IPS-11a (cell line): ENCODE data around the gene STX12.
A peak's percentile ranks its signal among the peaks of the same experiment; 100 is the strongest.
"Not testable (repeated sequence)": the region's sequence is repeated elsewhere in the genome, so short reads cannot be mapped to it uniquely, and the experiment has no call there.

Experiments
- H3K4me3 ChIP-seq: one replicate; pipeline ENCODE4 v1.5.1; 2013; ENCODE audit warnings: low read depth, low read length, control low read depth

STX12 gene

GRCh38 chr1:27864264-27864895, 91.4 kb downstream of the STX12 start:
- H3K4me3 ChIP-seq = no peak overlapping the region

- no peak overlapping the region for H3K4me3 ChIP-seq
These were observed 92.8 kb downstream of the STX12 start for GRCh38 chr1:27865821-27866220.

GRCh38 chr1:27868556-27868931, 95.5 kb downstream of the STX12 start:
- no peak overlapping the region for H3K4me3 ChIP-seq

- H3K4me3 ChIP-seq = no peak overlapping the region
These were observed 96.1 kb downstream of the STX12 start for GRCh38 chr1:27868932-27869718.

- H3K4me3 ChIP-seq = no peak overlapping the region
These were observed 96.7 kb downstream of the STX12 start for GRCh38 chr1:27869719-27870085.

- not testable (repeated sequence) for H3K4me3 ChIP-seq
These were observed 98.1 kb downstream of the STX12 start for GRCh38 chr1:27871076-27871475.

- H3K4me3 ChIP-seq = peak within 1 kb of the TSS; percentile 68
These were observed 99.2 kb downstream of the STX12 start, which contains the start of gene THEMIS2 for GRCh38 chr1:27872059-27872801. THEMIS2 (plus strand) TSS chr1:27872544; CDS start chr1:27872572, 28 bp downstream.

GRCh38 chr1:27872802-27873551, 100.0 kb downstream of the STX12 start:
- H3K4me3 ChIP-seq = peak overlapping the region; percentile 68

- H3K4me3 ChIP-seq = no peak overlapping the region
These were observed 100.8 kb downstream of the STX12 start for GRCh38 chr1:27873671-27874384.
